Measurements from ENCODE around the gene TTBK2. TPM values are rescaled to one million over a fixed set of nuclear protein-coding genes. Genes with fewer than 3 reads are reported as not detected.

The TTBK2 gene
- total RNA-seq, 1 donor from 2014 or later, result 16.1 TPM

DNA sequence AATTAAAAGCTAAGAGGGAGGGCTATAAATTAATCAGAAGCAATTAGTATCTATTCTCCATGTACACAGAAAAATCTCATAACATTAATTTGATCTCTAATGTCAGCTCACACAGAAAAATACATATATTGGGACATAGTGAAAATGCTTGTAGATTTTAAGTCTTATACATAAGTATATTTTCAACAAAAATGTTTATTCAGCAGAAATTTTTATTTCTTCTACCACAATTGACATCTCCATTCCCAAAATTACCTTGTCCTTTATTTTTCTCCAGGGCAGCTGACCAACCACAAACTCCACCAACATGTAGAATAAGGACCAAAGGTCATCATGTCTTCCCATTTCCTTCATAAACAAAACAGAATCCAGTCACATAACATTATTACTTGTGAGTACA, 109.1 kb downstream of the TTBK2 start:
- Mint-ChIP-seq H3K36me3 (no peaks in the 10 kb centered on the region), H3K4me3 (no peak overlapping the region), H3K27ac (no peak overlapping the region), H3K9me3 (no peaks in the 10 kb centered on the region), H3K4me1 (ENCODE audit: unreplicated experiment) (no peaks in the 10 kb centered on the region), H3K27me3 (no peaks in the 10 kb centered on the region)
- TF ChIP-seq, protein P1, sequence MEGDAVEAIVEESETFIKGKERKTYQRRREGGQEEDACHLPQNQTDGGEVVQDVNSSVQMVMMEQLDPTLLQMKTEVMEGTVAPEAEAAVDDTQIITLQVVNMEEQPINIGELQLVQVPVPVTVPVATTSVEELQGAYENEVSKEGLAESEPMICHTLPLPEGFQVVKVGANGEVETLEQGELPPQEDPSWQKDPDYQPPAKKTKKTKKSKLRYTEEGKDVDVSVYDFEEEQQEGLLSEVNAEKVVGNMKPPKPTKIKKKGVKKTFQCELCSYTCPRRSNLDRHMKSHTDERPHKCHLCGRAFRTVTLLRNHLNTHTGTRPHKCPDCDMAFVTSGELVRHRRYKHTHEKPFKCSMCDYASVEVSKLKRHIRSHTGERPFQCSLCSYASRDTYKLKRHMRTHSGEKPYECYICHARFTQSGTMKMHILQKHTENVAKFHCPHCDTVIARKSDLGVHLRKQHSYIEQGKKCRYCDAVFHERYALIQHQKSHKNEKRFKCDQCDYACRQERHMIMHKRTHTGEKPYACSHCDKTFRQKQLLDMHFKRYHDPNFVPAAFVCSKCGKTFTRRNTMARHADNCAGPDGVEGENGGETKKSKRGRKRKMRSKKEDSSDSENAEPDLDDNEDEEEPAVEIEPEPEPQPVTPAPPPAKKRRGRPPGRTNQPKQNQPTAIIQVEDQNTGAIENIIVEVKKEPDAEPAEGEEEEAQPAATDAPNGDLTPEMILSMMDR (conservative IDR thresholded peaks at IDR 0.05), result no peak
- DNase-seq (ENCODE audit: extremely low spot score, unreplicated experiment), result no peak

DNA sequence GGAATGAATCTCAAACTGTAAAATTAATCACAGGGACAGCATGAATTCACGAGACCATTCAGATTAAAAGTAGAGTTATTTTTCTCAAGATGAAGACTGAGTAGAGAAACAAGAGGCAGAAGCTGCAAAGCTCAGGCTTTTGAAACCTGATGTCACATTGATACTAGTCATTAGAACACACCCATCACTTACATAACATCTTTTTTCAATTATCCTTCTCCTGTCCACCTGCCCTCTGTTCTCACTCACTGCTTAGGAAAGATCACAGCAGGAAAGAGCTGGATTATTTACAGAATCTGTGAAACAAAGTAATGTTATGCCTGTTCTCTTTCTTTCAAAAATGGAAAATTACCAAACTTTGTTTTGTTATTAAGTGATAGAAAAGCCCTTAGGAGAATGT, 111.7 kb downstream of the TTBK2 start:
- DNase-seq (ENCODE audit: extremely low spot score, unreplicated experiment), result no peak
- H3K27ac Mint-ChIP-seq, result no peak overlapping the region
- no peaks in the 10 kb centered on the region for H3K4me1 Mint-ChIP-seq (ENCODE audit: unreplicated experiment)
- no peaks in the 10 kb centered on the region for H3K9me3 Mint-ChIP-seq
- peaks cover 10% of the 10 kb centered on the region for H3K36me3 Mint-ChIP-seq
- TF ChIP-seq, protein P1 (conservative IDR thresholded peaks at IDR 0.05), result no peak
- H3K27me3 Mint-ChIP-seq, result no peaks in the 10 kb centered on the region
- H3K4me3 Mint-ChIP-seq, result no peak overlapping the region

DNA sequence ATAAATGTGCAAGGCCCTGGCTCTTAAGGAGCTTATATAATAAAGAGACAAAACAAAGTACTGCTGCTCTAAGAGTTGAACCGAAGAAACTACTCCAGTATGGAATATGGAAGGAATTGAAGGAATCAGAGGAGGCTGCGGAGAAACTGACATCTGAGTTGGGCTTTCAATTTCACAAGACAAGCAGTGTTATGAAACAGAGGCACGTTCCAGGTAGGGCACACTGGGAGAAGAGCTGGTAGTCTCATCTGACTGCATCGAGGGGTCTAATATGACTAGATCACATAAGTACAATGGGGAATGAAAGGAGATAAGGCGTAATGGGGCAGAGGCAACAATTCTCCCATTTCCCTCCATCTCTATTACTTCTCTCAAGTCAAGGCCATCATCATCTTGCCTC, 115.3 kb downstream of the TTBK2 start:
- Mint-ChIP-seq H3K9me3 (no peaks in the 10 kb centered on the region), H3K27me3 (no peaks in the 10 kb centered on the region), H3K36me3 (peaks cover 19% of the 10 kb centered on the region), H3K27ac (no peak overlapping the region), H3K4me3 (no peak overlapping the region), H3K4me1 (ENCODE audit: unreplicated experiment) (no peaks in the 10 kb centered on the region)
- no peak for DNase-seq (ENCODE audit: extremely low spot score, unreplicated experiment)
- TF ChIP-seq, protein P1 (conservative IDR thresholded peaks at IDR 0.05), result no peak

DNA sequence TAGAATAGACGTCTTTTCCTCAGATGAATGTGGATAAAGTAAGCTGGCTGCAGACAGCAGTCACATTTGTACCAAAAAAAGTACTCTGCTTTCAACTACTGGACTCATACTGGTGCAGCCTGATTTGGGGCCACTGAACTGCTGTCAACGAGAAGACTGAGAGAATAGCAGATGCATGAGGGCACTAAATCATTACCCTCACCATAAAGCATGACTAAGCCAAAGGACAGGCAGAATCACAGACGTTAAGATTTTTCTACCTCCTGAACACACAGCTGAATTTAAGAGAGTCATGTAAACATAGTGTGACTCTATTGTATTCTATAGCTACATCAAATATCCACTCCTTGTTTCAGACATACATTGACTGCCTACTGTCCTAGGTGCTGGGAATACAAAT, 115.8 kb downstream of the TTBK2 start:
- Mint-ChIP-seq H3K27ac (no peak overlapping the region), H3K9me3 (no peaks in the 10 kb centered on the region), H3K36me3 (peaks cover 20% of the 10 kb centered on the region), H3K4me1 (ENCODE audit: unreplicated experiment) (no peaks in the 10 kb centered on the region), H3K27me3 (no peaks in the 10 kb centered on the region), H3K4me3 (no peak overlapping the region)
- TF ChIP-seq, protein P1 (conservative IDR thresholded peaks at IDR 0.05), result no peak
- DNase-seq (ENCODE audit: extremely low spot score, unreplicated experiment), result no peak

DNA sequence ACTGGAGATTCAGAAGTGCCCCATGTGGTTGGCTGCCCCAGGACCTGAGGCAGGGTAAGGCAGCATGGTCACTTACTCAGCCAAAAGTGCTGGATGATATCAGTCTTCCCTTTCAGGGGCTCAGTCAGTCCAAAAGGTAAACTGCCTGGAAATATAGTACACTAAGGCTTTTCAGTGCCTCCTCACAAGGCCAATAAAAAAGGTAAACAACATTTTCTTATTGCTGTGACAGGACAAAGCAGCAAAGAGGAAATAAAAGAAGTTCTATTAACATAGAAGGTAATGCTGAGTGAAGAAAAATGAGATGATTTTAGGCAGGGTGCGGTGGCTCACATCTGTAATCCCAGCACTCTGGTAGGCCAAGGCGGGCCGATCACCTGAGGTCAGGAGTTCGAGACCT, 117.1 kb downstream of the TTBK2 start:
- no peaks in the 10 kb centered on the region for H3K27me3 Mint-ChIP-seq
- H3K36me3 Mint-ChIP-seq, result peaks cover 24% of the 10 kb centered on the region
- DNase-seq (ENCODE audit: extremely low spot score, unreplicated experiment), result no peak
- no peaks in the 10 kb centered on the region for H3K4me1 Mint-ChIP-seq (ENCODE audit: unreplicated experiment)
- no peak overlapping the region for H3K27ac Mint-ChIP-seq
- H3K9me3 Mint-ChIP-seq, result no peaks in the 10 kb centered on the region
- no peak overlapping the region for H3K4me3 Mint-ChIP-seq
- TF ChIP-seq, protein P1 (conservative IDR thresholded peaks at IDR 0.05), result no peak

DNA sequence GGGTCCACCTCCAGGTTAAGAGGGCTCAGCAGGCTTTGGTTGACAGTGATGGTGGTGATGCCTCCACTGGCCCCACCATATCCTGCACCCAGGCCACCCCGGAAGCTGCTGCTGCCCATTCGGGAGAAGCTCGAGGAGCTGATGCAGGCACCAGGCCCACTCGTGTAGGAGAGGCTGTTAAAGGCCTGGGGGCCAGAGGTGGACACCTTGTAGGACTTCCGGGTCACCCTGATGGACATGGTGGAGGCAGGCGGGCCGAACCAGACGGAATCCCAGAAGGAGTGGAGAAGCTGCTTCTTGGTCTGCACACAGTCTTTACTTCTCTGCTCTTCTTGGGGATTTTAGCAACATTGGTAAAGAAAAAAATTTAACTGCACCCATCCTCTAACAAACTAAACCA, 118.4 kb downstream of the TTBK2 start:
- TF ChIP-seq, protein P1 (conservative IDR thresholded peaks at IDR 0.05), result no peak
- Mint-ChIP-seq H3K36me3 (peaks cover 25% of the 10 kb centered on the region), H3K4me1 (ENCODE audit: unreplicated experiment) (peaks cover 3% of the 10 kb centered on the region), H3K27me3 (no peaks in the 10 kb centered on the region), H3K9me3 (no peaks in the 10 kb centered on the region), H3K4me3 (no peak overlapping the region), H3K27ac (no peak overlapping the region)
- DNase-seq (ENCODE audit: extremely low spot score, unreplicated experiment), result no peak
